H1 (cell line): ENCODE measurements around the gene GAS7. TPM values are rescaled to one million over a fixed set of nuclear protein-coding genes. Genes with fewer than 3 reads are reported as not detected.

ENCODE experiments used
- CTCF ChIA-PET: fragments of 300-600 bp; sonication (Branson Sonifier 250); formaldehyde crosslinking; loops from one replicate; lab custom pipeline; 2021; ENCODE audit not compliant: partially characterized antibody; lab: Charles Lee
- POLR2A ChIA-PET: fragments of 300-600 bp; sonication (Branson Sonifier 250); formaldehyde crosslinking; loops from one replicate; lab custom pipeline; 2021; ENCODE audit warnings: inconsistent platforms; ENCODE audit not compliant: partially characterized antibody; lab: Charles Lee
- DNase-seq, 2 experiments: peaks; one replicate each; pipeline versions ENCODE4 v3.0.0 to v3.0.0-alpha.2; 2010 to 2022; ENCODE audit warnings: low spot score in 2 of 2, low read depth in 1 of 2, mixed read lengths in 1 of 2
- FAIRE-seq: peaks from 2 replicates; lab custom pipeline; 2011; peaks lifted over from hg19 to GRCh38; lab: Jason Lieb, UNC
- H2AFZ ChIP-seq: 2 replicates; pipeline ENCODE4 v1.8.1; 2012; ENCODE audit warnings: low read length, inconsistent platforms
- H2AK5ac ChIP-seq: 2 replicates; pipeline ENCODE4 v1.6.1; 2013; ENCODE audit warnings: low read depth, low read length
- H2BK120ac ChIP-seq: replicated peaks from 2 replicates; pipeline ENCODE3; 2013; ENCODE audit warnings: low read depth, low read length, inconsistent platforms
- H2BK12ac ChIP-seq: 2 replicates; pipeline ENCODE4 v1.6.1; 2013; ENCODE audit warnings: low read depth, low read length
- H2BK15ac ChIP-seq: 2 replicates; pipeline ENCODE4 v1.6.1; 2013; ENCODE audit warnings: low read length
- H2BK20ac ChIP-seq: 2 replicates; pipeline ENCODE4 v1.6.1; 2013; ENCODE audit warnings: low read length
- H2BK5ac ChIP-seq: 2 replicates; pipeline ENCODE4 v1.6.1; 2013; ENCODE audit warnings: low read depth, low read length
- H3K14ac ChIP-seq: 2 replicates; pipeline ENCODE4 v1.6.1; 2013; ENCODE audit warnings: inconsistent platforms; ENCODE audit not compliant: insufficient read length
- H3K18ac ChIP-seq: 2 replicates; pipeline ENCODE4 v1.6.1; 2013; ENCODE audit warnings: low read length; ENCODE audit errors: extremely low read depth
- H3K23ac ChIP-seq: 2 replicates; pipeline ENCODE4 v1.6.1; 2013; ENCODE audit warnings: inconsistent platforms; ENCODE audit not compliant: insufficient read length
- H3K23me2 ChIP-seq: 2 replicates; pipeline ENCODE4 v1.6.1; 2013; ENCODE audit warnings: low read depth, low read length
- H3K27ac ChIP-seq: 2 replicates; pipeline ENCODE4 v1.6.1; 2011; ENCODE audit warnings: low read depth, low read length, inconsistent platforms
- H3K27me3 ChIP-seq, 4 experiments: replicated peaks in 1 of 4; 1 replicate in 1 of 4; 2 replicates in 3 of 4; pipeline versions ENCODE4 v1.6.1 to v1.8.1; 2011 to 2013; ENCODE audit warnings: low read length in 3 of 4, mild to moderate bottlenecking in 3 of 4, inconsistent platforms in 2 of 4, mixed read lengths in 2 of 4, moderate library complexity in 1 of 4; ENCODE audit not compliant: control insufficient read depth in 3 of 4, insufficient read depth in 3 of 4; ENCODE audit errors: extremely low read depth in 1 of 4
- H3K36me3 ChIP-seq, 4 experiments: 2 replicates each; pipeline versions ENCODE4 v1.6.1 to v1.8.1; 2011 to 2013; ENCODE audit warnings: mild to moderate bottlenecking in 4 of 4, low read length in 3 of 4, moderate library complexity in 2 of 4, control low read depth in 1 of 4, inconsistent platforms in 1 of 4; ENCODE audit not compliant: insufficient read depth in 4 of 4, control insufficient read depth in 2 of 4
- H3K4ac ChIP-seq: replicated peaks from 2 replicates; pipeline ENCODE3; 2013; ENCODE audit warnings: low read length, low read depth, mixed read lengths, inconsistent platforms; ENCODE audit not compliant: insufficient read length
- H3K4me1 ChIP-seq, 4 experiments: replicated peaks in 1 of 4; 1 replicate in 1 of 4; 2 replicates in 3 of 4; pipeline versions ENCODE4 v1.6.1 to v1.8.1; 2011 to 2013; ENCODE audit warnings: low read length in 3 of 4, inconsistent platforms in 2 of 4, mixed read lengths in 1 of 4; ENCODE audit not compliant: insufficient read depth in 4 of 4, control insufficient read depth in 3 of 4
- H3K4me2 ChIP-seq, 2 experiments: 2 replicates each; pipeline versions ENCODE4 v1.6.1 to v1.8.1; 2011 to 2013; ENCODE audit warnings: low read depth in 2 of 2, low read length in 2 of 2, control low read depth in 1 of 2, inconsistent platforms in 1 of 2, mild to moderate bottlenecking in 1 of 2; ENCODE audit not compliant: insufficient read depth in 1 of 2
- H3K4me3 ChIP-seq, 4 experiments: fragments of 200-600, 300-600 bp in 1 of 4; sonication (generic), shearing (Covaris generic), sonication (Bioruptor Twin) in 1 of 4; 2 replicates each; pipeline versions ENCODE4 v1.5.1 to v1.8.1; 2011 to 2016; ENCODE audit warnings: low read length in 4 of 4, low read depth in 3 of 4, control low read depth in 2 of 4, inconsistent platforms in 2 of 4, mild to moderate bottlenecking in 2 of 4, mixed read lengths in 1 of 4, moderate library complexity in 1 of 4; ENCODE audit not compliant: insufficient read depth in 2 of 4; ENCODE audit errors: extremely low read depth in 1 of 4
- H3K56ac ChIP-seq: replicated peaks from 2 replicates; pipeline ENCODE3; 2013; ENCODE audit warnings: low read depth, mild to moderate bottlenecking, mixed read lengths, low read length, inconsistent platforms; ENCODE audit not compliant: insufficient read length
- H3K79me1 ChIP-seq: 2 replicates; pipeline ENCODE4 v1.6.1; 2013; ENCODE audit warnings: low read depth, low read length, control low read depth
- H3K79me2 ChIP-seq, 2 experiments: 2 replicates each; pipeline versions ENCODE4 v1.6.1 to v1.8.1; 2012 to 2013; ENCODE audit warnings: low read length in 2 of 2, mild to moderate bottlenecking in 2 of 2, inconsistent platforms in 1 of 2; ENCODE audit not compliant: insufficient read depth in 2 of 2, control insufficient read depth in 1 of 2
- H3K9ac ChIP-seq, 4 experiments: replicated peaks in 1 of 4; 1 replicate in 1 of 4; 2 replicates in 3 of 4; pipeline versions ENCODE4 v1.6.1 to v1.8.1; 2011 to 2013; ENCODE audit warnings: low read depth in 3 of 4, low read length in 3 of 4, control low read depth in 2 of 4, mild to moderate bottlenecking in 2 of 4, moderate library complexity in 2 of 4, inconsistent platforms in 1 of 4; ENCODE audit errors: extremely low read depth in 1 of 4
- H3K9me3 ChIP-seq, 2 experiments: 2 replicates each; pipeline versions ENCODE4 v1.6.1 to v1.8.1; 2012 to 2013; ENCODE audit warnings: mild to moderate bottlenecking in 2 of 2, moderate library complexity in 2 of 2, control low read depth in 1 of 2, inconsistent platforms in 1 of 2, low read depth in 1 of 2, low read length in 1 of 2, mixed read lengths in 1 of 2; ENCODE audit not compliant: insufficient read depth in 2 of 2
- H4K20me1 ChIP-seq, 2 experiments: replicated peaks in 1 of 2; 2 replicates each; pipeline versions ENCODE3 to v1.8.1; 2011 to 2013; ENCODE audit warnings: inconsistent platforms in 2 of 2, low read length in 2 of 2, mild to moderate bottlenecking in 1 of 2; ENCODE audit not compliant: insufficient read depth in 2 of 2, control insufficient read depth in 1 of 2
- H4K5ac ChIP-seq: 2 replicates; pipeline ENCODE4 v1.6.1; 2013; ENCODE audit warnings: low read length, low read depth, mixed read lengths, inconsistent platforms; ENCODE audit not compliant: insufficient read length
- H4K8ac ChIP-seq: 2 replicates; pipeline ENCODE4 v1.8.0; 2013; ENCODE audit warnings: mild to moderate bottlenecking, moderate library complexity, low read length, inconsistent platforms; ENCODE audit not compliant: insufficient read depth; ENCODE audit errors: extremely low read depth
- H4K91ac ChIP-seq: replicated peaks from 2 replicates; pipeline ENCODE3; 2013; ENCODE audit warnings: low read length, mixed read lengths, inconsistent platforms; ENCODE audit not compliant: insufficient read length
- KDM1A ChIP-seq: fragments of 200-600, 300-600 bp; sonication (generic); IDR thresholded peaks from 2 replicates; pipeline ENCODE4 v1.7.1; 2016; ENCODE audit warnings: mild to moderate bottlenecking, low read length, borderline replicate concordance
- POLR2A ChIP-seq, 2 experiments: IDR thresholded peaks; 1 replicate in 1 of 2; 2 replicates in 1 of 2; pipeline ENCODE4 v1.6.1; 2011; ENCODE audit warnings: low read depth in 2 of 2, low read length in 2 of 2, mild to moderate bottlenecking in 2 of 2; ENCODE audit errors: control extremely low read depth in 1 of 2
- TBP ChIP-seq: IDR thresholded peaks from 2 replicates; pipeline ENCODE4 v1.6.1; 2011; ENCODE audit warnings: low read depth, low read length, improper control_type of control experiment
- WGBS, 2 experiments: shearing (Covaris generic) in 1 of 2; methylation state at CpG; one replicate each; pipeline versions ENCODE4 v1.1.6 to v1.1.7; 2013 to 2015; ENCODE audit warnings: low lambda C conversion rate in 2 of 2, mixed read lengths in 2 of 2, inconsistent platforms in 1 of 2, low coverage in 1 of 2, missing lambda C conversion rate in 1 of 2; ENCODE audit not compliant: insufficient replicate concordance in 2 of 2, insufficient coverage in 1 of 2, insufficient read length in 1 of 2; ENCODE audit errors: extremely low coverage in 1 of 2, missing lambda C conversion rate in 1 of 2; 5-methylcytosine and 5-hydroxymethylcytosine counted together
- polyA plus RNA-seq, 7 experiments: library from polyadenylated mRNA; depleted of rRNA in 3 of 7; stranded (reverse) in 5 of 7; unstranded in 2 of 7; fragments of >200 nt in 5 of 7; fragments of 200-250 nt in 2 of 7; gene quantifications; 1 replicate in 5 of 7; 2 replicates in 1 of 7; 4 replicates in 1 of 7; pipeline versions ENCODE4 v1.2.1 to v1.2.3, GENCODE V29; 2011 to 2013; ENCODE audit warnings: missing spikeins in 2 of 7, mixed read lengths in 2 of 7
- total RNA-seq: library from RNA; stranded (reverse); fragmentation: NEBNext Ultra II Directional; extraction: Animal tissue kit (Norgen Biotek cat#: 25700); gene quantifications from 2 replicates; pipeline ENCODE4 v1.2.1, GENCODE V29; 2021
- TF ChIP-seq, protein P1 (sequence below): IDR thresholded peaks from 2 replicates; pipeline ENCODE4 v1.6.1; 2011; ENCODE audit warnings: low read length, improper control_type of control experiment
- TF ChIP-seq, protein P2 (sequence below): IDR thresholded peaks from 2 replicates; pipeline ENCODE4 v1.6.1; 2012; ENCODE audit warnings: inconsistent platforms
- TF ChIP-seq, protein P3 (sequence below): IDR thresholded peaks from 2 replicates; pipeline ENCODE4 v1.6.1; 2012; ENCODE audit warnings: low read length, inconsistent platforms

Gene GAS7
- total and polyA plus RNA-seq, 2 of the 8 experiments (the other 6 are each of a cell fraction or from before 2014, with no cell fraction given): 5.0 to 14.5 TPM

DNA sequence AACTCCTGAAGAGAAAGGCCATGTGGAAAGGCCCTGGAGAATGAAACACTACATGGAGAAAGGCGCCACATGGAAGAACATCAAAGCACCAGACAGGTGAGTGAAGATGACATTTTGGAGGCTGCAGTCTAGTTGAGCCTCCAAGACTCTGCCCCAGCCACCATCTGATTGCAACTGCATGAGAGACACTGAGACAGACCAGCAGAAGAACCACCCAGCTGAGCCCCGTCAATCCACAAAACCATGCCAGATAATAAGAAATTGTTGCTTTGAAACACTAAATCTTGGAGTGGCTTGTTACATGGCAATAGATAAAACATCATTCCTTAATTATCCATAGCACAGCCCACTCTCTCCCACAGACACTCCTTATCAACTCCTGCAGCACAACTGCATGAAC, 4.8 kb downstream of the GAS7 start:
- Histone ChIP-seq H3K27me3 (peaks cover 2 to 25% (median 19%) of the 10 kb centered on the region in 4 experiments), H3K14ac (no peak overlapping the region), H3K23me2 (peaks cover 9% of the 10 kb centered on the region; the same call in 1 of the 2 replicates), H4K91ac (no peak overlapping the region), H3K56ac (no peak overlapping the region), H3K9ac (no peak overlapping the region), H3K4me3 (no peak overlapping the region), H3K4me2 (no peak overlapping the region), H4K20me1 (peaks cover 2% of the 10 kb centered on the region in 2 experiments), H3K79me1 (peaks cover 3% of the 10 kb centered on the region; the same call in 1 of the 2 replicates), H3K4ac (no peak overlapping the region), H2BK120ac (no peak overlapping the region), H3K9me3 (peaks cover 6 to 11% of the 10 kb centered on the region in 2 experiments; a peak in 2 of 4 replicates), H3K18ac (no peak overlapping the region), H2BK20ac (no peak overlapping the region), H3K79me2 (no peaks in the 10 kb centered on the region), H4K5ac (no peak overlapping the region), H3K23ac (no peak overlapping the region), H2BK15ac (no peak overlapping the region), H3K4me1 (peaks cover 0 to 8% (median 0%) of the 10 kb centered on the region in 4 experiments; a peak in 3 of 7 replicates), H2BK12ac (no peak overlapping the region), H2AFZ (no peak overlapping the region), H4K8ac (no peak overlapping the region), H3K36me3 (0 out of 8 replicates have a peak, but pooled peaks cover 0 to 7% (median 0%) of the 10 kb centered on the region in 4 experiments), H3K27ac (no peak overlapping the region), H2AK5ac (no peak overlapping the region), H2BK5ac (no peak overlapping the region)
- ChIA-PET CTCF (interaction anchor here (1.1 kb wide), 1 partner anchor 35 kb away, joined by 3 read pairs; no protein-coding TSS in a partner anchor), POLR2A (no interaction called here)
- FAIRE-seq: no peak
- DNase-seq: no peak
- TF ChIP-seq, protein P1, sequence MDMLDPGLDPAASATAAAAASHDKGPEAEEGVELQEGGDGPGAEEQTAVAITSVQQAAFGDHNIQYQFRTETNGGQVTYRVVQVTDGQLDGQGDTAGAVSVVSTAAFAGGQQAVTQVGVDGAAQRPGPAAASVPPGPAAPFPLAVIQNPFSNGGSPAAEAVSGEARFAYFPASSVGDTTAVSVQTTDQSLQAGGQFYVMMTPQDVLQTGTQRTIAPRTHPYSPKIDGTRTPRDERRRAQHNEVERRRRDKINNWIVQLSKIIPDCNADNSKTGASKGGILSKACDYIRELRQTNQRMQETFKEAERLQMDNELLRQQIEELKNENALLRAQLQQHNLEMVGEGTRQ: no peak
- TF ChIP-seq TBP: no peak
- TF ChIP-seq POLR2A (IDR thresholded peaks at IDR 0.05; ENCODE audit: control extremely low read depth in 1 of 2, low read depth in 2 of 2, low read length in 2 of 2): no peak
- TF ChIP-seq KDM1A: no peak
- TF ChIP-seq, protein P2, sequence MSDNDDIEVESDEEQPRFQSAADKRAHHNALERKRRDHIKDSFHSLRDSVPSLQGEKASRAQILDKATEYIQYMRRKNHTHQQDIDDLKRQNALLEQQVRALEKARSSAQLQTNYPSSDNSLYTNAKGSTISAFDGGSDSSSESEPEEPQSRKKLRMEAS: no peak
- TF ChIP-seq, protein P3, sequence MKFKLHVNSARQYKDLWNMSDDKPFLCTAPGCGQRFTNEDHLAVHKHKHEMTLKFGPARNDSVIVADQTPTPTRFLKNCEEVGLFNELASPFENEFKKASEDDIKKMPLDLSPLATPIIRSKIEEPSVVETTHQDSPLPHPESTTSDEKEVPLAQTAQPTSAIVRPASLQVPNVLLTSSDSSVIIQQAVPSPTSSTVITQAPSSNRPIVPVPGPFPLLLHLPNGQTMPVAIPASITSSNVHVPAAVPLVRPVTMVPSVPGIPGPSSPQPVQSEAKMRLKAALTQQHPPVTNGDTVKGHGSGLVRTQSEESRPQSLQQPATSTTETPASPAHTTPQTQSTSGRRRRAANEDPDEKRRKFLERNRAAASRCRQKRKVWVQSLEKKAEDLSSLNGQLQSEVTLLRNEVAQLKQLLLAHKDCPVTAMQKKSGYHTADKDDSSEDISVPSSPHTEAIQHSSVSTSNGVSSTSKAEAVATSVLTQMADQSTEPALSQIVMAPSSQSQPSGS: no peak
- 93% methylated on average over 2 of the region's 2 CpGs; no CpG with 5 or more reads in 1 of the 2 experiments for WGBS, 2 experiments
